GM18951 (cell line): ENCODE measurements around the gene PLA2G2E.
"Not testable (repeated sequence)": the region's sequence is repeated elsewhere in the genome, so short reads cannot be mapped to it uniquely, and the experiment has no call there.

Source experiments
- POLR2A ChIP-seq: IDR thresholded peaks from 4 replicates; pipeline ENCODE4 v1.6.1; 2011; ENCODE audit warnings: mild to moderate bottlenecking; ENCODE audit not compliant: insufficient read length, insufficient read depth; ENCODE audit errors: extremely low read depth
- in situ Hi-C: fragments of 300-500 bp; cut with MboI; formaldehyde crosslinking; loops from one replicate; pipeline ENCODE4 v1.12.0; 2022; ENCODE audit warnings: low sequenced_read_pairs, mixed read lengths, inconsistent platforms; ENCODE audit not compliant: unreplicated experiment

Gene PLA2G2E

DNA sequence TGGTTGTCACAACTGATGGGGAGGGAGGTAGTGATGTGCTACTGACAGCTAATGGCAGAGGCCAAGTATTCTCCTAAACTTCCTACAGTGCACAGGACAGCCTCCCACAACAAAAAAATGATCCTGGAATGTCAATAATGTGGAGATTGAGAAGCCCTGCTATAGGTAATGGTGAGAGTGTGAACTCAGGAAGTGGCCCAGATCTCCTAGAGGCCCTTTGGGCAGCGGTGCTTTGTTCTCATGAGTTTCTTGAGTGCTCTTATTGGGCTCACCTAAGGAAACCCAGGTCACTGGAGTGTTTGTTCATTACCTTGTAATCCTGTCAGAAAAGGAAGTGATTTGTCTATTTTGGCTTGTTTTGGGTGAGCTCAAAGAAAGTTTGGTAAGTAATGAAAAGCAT is 35.3 kb downstream of the PLA2G2E start:
- no peak for TF ChIP-seq POLR2A
- in situ Hi-C loops = no loop called here

GRCh38 chr1:19885821-19886220 is 37.6 kb downstream of the PLA2G2E start:
- TF ChIP-seq POLR2A = no peak
- in situ Hi-C loops = no loop called here

GRCh38 chr1:19884312-19884711 is 39.1 kb downstream of the PLA2G2E start:
- no peak for TF ChIP-seq POLR2A
- in situ Hi-C loops = no loop called here

DNA sequence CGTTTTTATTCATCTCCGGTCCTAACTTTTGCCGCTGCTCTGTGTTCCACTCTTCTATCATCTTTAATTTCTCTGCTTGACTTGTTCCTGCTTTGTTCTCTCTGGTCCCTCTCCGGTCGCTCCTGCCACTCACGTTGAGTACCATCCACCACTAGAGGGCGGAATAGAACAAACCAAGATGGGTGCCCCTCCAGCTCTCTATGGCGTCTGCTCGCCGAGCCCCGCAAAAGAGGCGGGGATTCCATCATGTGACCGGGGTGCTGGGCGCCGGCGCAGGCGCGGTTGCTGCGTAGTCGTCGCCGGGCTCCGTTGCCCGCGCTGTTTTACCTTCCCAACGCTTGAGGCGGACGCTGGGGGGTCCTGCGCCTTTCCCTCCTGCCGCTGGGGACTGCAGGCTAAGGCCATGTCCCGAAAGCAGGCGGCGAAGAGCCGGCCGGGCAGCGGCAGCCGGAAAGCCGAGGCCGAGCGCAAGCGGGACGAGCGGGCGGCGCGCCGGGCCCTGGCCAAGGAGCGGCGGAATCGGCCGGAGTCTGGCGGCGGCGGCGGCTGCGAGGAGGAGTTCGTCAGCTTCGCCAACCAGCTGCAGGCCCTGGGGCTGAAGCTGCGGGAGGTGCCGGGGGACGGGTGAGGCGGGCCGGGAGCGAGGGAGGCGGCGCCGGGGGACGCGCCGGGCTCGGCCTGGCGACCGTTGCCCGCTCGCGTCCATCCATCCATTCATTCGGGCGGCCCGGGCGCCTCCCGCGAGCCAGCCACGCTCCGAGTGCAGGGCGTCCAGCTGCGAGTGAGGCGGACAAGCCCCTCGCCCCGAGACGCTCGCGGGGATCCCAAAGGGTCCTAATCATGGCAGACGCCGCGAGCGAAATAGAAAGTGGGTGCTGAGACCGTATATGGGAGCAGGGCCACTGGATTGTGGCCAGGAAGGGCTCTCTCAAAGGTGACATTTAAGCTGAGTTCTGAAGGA is 41.0 kb downstream of the PLA2G2E start, which contains the start of gene OTUD3:
Gene OTUD3, plus strand, starts transcription at position 285 of the 961 bp plus-strand sequence. Its CDS starts 119 bp downstream, at position 404.
- in situ Hi-C loops = no loop called here
- peak; percentile 89 for TF ChIP-seq POLR2A

- in situ Hi-C loops = not testable (repeated sequence)
These were observed 42.6 kb downstream of the PLA2G2E start for GRCh38 chr1:19880841-19881240.

GRCh38 chr1:19879661-19880060 is 43.8 kb downstream of the PLA2G2E start:
- no peak for TF ChIP-seq POLR2A
- in situ Hi-C loops = no loop called here

- TF ChIP-seq POLR2A = no peak
- in situ Hi-C loops = no loop called here
These were observed 44.2 kb downstream of the PLA2G2E start for GRCh38 chr1:19879227-19879626.

GRCh38 chr1:19878637-19878985 is 44.8 kb downstream of the PLA2G2E start:
- in situ Hi-C loops = no loop called here
- TF ChIP-seq POLR2A = no peak

DNA sequence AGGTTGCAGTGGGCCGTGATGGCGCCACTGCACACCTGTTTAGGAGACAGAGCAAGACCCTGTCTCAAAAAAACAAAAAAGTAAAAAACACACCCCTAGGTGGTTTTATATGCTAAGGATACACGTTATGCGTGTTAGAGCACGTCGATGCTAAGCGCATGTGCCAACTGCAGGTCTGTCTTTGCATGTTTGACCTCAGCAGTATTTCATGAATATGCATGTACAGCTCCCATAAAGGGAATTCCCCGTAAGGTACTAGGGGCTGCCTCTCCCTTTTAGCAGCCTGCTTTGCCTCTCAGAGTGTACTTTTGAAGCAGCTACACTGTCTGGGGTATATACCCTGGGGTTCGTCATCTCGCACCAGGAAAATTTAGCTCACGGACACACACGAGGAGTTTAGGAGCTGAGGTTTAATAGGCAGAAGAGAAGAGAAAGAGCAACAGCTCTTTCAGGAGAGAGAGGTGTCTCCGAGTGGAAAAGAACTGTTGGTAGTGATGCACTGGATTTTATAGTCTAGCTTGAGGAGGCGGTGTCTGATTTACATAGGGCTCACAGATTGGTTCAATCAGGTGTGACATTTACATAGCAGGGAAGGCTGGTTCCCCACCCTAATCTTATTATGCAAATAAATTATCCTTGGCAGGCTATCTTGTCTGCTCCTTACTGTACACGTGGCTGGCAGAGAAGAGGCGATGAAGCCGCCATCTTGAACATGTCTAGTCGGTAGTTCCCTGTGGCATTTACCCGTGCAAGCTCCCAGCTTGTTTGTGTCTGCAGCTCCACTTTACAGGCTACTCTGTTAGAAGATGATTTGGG is 45.4 kb downstream of the PLA2G2E start:
- TF ChIP-seq POLR2A = no peak

GRCh38 chr1:19877181-19877750 is 46.2 kb downstream of the PLA2G2E start:
- in situ Hi-C loops = no loop called here
- no peak for TF ChIP-seq POLR2A

More for the DNA sequence above, 45.4 kb downstream of the PLA2G2E start:
- in situ Hi-C loops = no loop called here

GRCh38 chr1:19872190-19872589 is 51.2 kb downstream of the PLA2G2E start:
- in situ Hi-C loops = no loop called here
- no peak for TF ChIP-seq POLR2A
